GM21381 (cell line): ENCODE data around the gene STAM2.

Source experiments
- ATAC-seq: cut with Tn5 transposase; IDR thresholded peaks from one replicate; pipeline ENCODE4 v1.9.1; 2021; ENCODE audit warnings: mild to moderate bottlenecking, moderate library complexity; ENCODE audit not compliant: unreplicated experiment

The STAM2 gene

DNA sequence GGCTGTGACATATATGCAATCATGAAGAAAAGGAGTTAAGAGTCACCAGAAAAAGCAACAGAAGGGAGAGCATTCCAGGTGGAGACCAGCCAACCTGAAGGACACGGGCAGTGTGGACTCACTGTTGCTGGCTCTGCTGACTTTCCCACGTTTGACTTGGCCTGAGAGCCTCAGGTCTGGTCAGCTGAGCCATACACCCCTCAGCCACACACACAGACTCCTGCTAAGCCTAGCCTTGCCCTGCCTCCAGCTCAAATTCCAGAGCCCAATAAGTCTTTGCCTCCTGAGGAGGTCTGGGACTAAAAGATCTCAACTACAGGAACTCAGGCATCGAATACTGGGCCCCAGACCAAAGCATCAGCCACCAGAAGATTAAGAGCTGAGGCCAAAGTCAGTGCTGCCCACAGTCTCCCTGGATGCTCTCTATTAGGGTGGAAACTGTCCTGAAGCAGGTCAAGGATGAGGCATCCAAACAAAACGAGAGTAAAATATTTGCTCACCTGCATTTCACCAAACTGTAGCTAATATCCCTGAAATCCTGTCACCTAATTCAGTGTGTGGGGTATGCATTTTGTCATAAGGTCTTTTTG lies 100.0 kb downstream of the STAM2 start:
- no peak for ATAC-seq

DNA sequence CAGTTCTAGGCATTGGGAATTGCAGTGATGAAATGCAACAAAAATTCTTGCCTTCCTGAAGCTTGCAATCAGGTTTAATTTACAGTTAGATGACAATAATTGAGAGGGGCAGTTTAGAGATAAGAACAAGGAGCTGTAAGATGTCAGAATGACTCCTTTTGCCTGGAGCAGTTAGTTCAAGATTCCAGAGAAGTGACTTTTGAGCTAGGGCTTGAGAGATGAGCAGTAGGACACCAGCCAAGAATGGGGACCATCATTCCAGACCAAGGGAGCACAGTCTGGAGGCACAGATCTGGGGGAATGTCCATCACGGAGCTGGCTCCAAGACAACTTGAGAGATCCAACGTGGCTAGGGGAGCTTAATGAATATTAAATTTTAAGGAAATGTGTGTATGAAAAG lies 103.6 kb downstream of the STAM2 start:
- no peak for ATAC-seq

DNA sequence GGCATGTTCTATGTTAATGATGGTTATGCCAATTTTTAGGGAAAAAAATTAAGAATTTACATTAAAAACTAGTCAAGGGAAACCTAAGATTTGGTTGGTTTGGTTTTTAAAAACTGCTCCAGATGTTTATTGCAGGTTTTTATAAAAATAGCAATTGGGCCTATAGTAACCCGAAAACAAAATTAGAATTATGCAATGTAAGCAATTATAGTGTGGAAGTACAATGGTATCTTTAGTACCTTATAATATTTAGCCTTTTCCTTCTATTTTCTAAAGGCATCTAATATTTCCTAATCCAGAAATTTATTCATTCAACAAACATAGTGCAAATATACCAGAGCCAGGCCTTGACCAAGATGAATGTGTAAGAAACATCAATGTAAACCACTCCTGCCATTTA lies 104.0 kb downstream of the STAM2 start:
- no peak for ATAC-seq

DNA sequence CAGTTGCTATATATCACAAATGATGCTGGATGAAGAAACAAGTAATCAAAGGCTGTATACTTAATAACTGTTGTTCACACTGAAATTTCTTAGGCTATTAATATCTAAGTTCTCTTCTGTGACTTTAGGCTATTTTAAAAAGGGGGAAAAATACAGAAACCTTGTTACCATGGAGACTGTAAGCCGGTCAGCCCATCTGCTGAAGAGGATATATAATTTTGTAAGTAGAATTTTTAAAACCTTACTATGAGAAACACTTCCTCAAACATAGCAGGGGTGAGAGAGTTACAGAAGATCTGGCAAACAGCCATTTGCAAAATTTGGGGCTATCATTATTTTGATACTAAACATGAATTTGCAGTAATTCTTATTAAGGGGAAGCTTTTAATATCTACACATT lies 104.5 kb downstream of the STAM2 start:
- peak; percentile 52 for ATAC-seq

DNA sequence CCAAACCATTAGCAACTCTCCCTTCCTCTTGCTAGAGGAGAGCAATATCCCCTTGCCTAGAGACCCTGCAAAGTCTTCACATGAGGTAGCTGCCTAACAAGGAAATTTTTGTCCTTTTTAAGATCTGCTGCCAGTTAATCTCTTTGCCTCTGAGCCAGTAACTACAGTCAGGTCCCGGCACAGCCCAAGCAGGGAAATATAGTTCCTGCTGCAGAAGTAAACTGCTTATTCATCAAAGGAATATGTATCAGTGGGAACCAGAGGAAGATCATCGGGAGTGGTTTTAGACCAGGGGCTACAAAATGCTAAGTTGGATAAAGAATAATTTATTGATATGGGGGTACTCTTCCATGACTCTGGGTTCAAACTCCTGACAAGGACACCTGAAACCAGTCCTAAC lies 107.3 kb downstream of the STAM2 start:
- ATAC-seq = no peak

DNA sequence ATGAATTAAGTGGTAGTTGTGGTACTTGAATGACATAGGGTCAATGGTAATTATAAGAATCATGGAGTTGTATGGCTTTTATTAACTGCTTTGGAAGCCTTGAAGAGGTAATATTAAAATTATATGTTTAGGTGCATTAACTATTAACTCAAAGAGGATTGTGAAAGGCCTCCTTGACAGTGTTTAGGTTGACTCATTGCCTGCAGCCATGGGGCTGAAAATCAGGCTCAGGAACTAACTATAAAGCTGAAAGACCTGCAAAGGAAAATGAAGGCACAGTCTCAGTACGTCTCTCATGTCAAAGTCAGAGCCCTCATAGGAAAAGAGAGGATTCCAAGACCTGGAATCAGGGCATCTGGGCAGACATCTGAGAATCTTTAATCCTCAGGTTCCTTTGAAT lies 107.7 kb downstream of the STAM2 start:
- no peak for ATAC-seq
